OCI-LY3 (cell line): Measurements from ENCODE around the gene ZNF653.
"Not testable (repeated sequence)": the region's sequence is repeated elsewhere in the genome, so short reads cannot be mapped to it uniquely, and the experiment has no call there.

Experiments
- H2AFZ ChIP-seq: fragments of 200-600, 300-600 bp; shearing (Covaris generic); 2 replicates; pipeline ENCODE4 v1.6.0; 2014; ENCODE audit warnings: antibody characterized with exemption, low read depth, low read length
- H3K27ac ChIP-seq: fragments of 200-600, 300-600 bp; sonication (generic); 2 replicates; pipeline ENCODE4 v1.5.1; 2014; ENCODE audit warnings: mild to moderate bottlenecking, low read length, moderate library complexity, mixed read lengths
- H3K27me3 ChIP-seq: fragments of 200-600, 300-600 bp; sonication (generic); 2 replicates; pipeline ENCODE4 v1.6.1; 2014; ENCODE audit warnings: low read depth, low read length, mixed read lengths
- H3K36me3 ChIP-seq: fragments of 200-600, 300-600 bp; sonication (generic); replicated peaks from 2 replicates; pipeline ENCODE3; 2014; ENCODE audit warnings: low read depth, low read length, mixed read lengths
- H3K4me1 ChIP-seq: fragments of 300-600, 200-600 bp; sonication (generic); 2 replicates; pipeline ENCODE4 v1.6.1; 2014; ENCODE audit warnings: low read length, mixed read lengths
- H3K4me2 ChIP-seq: fragments of 200-600, 300-600 bp; sonication (generic); 2 replicates; pipeline ENCODE4 v1.6.1; 2014; ENCODE audit warnings: low read length, mixed read lengths
- H3K4me3 ChIP-seq: fragments of 300-600, 200-600 bp; sonication (generic); 2 replicates; pipeline ENCODE4 v1.5.1; 2014; ENCODE audit warnings: antibody characterized with exemption, mild to moderate bottlenecking, low read length, moderate library complexity
- H3K79me2 ChIP-seq: fragments of 300-600, 200-600 bp; shearing (Covaris generic); 2 replicates; pipeline ENCODE4 v1.6.1; 2014; ENCODE audit warnings: mild to moderate bottlenecking, low read length, mixed read lengths
- H3K9ac ChIP-seq: fragments of 300-600, 200-600 bp; shearing (Covaris generic); 2 replicates; pipeline ENCODE4 v1.6.0; 2014; ENCODE audit warnings: mild to moderate bottlenecking, low read length, moderate library complexity
- H3K9me3 ChIP-seq: fragments of 200-600, 300-600 bp; shearing (Covaris generic); 2 replicates; pipeline ENCODE4 v1.6.1; 2014; ENCODE audit warnings: low read length, mixed read lengths; ENCODE audit not compliant: insufficient read depth
- H4K20me1 ChIP-seq: fragments of 200-600, 300-600 bp; sonication (generic); 2 replicates; pipeline ENCODE4 v1.6.1; 2016; ENCODE audit warnings: low read length, mixed read lengths; ENCODE audit not compliant: insufficient read depth
- CTCF ChIP-seq: fragments of 200-600, 300-600 bp; sonication (generic); IDR thresholded peaks from 2 replicates; pipeline ENCODE4 v1.5.1; 2014; ENCODE audit warnings: antibody characterized with exemption, low read length, low read depth
- EZH2phosphoT487 ChIP-seq: fragments of 200-600 bp; shearing (Covaris generic); IDR thresholded peaks from 2 replicates; pipeline ENCODE4 v1.6.1; 2018; ENCODE audit warnings: antibody characterized with exemption, mixed run types, low read depth

Gene ZNF653

DNA sequence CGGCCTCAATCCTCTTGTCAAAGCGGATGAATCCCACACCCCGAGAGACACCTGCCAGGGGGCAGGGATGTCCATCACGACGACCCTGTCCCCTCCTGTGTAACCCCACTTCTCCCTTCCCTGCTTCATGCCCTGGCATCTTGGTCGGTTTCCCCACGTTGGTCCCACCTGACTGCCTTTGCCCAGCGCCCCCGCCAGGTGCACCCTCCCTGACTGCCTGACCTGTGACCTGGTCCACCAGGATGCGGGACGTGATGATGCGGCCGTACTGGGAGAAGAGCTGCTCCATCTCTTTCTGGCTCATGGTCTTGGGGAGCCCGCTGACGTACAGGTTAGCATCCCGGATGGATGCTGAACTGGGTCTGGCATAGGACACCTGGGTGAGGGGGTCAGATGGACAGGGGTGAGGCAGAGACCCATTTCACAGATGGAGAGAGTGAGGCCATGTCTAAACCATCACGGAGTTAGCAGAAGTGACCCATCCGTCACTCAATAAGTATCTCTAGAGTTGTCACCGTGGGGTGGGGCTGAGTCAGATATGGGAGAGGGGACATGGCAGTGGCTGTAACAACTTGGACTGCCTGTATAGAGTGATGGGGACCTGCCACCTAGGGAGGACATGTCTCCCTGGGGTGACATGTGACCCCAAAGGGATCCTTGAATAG is 47.3 kb downstream of the ZNF653 start:
- Histone ChIP-seq H3K9ac (no peak overlapping the region), H3K36me3 (no peaks in the 10 kb centered on the region), H4K20me1 (no peaks in the 10 kb centered on the region), H2AFZ (no peak overlapping the region), H3K9me3 (no peaks in the 10 kb centered on the region), H3K79me2 (peaks cover 14% of the 10 kb centered on the region), H3K4me3 (no peak overlapping the region), H3K27ac (no peak overlapping the region), H3K4me1 (peaks cover 4% of the 10 kb centered on the region), H3K4me2 (no peak overlapping the region), H3K27me3 (no peaks in the 10 kb centered on the region)
- TF ChIP-seq CTCF, result no peak
- TF ChIP-seq EZH2phosphoT487, result no peak

- no peak overlapping the region for H3K9ac ChIP-seq
- H3K79me2 ChIP-seq, result peaks cover 19% of the 10 kb centered on the region
- H3K9me3 ChIP-seq, result no peaks in the 10 kb centered on the region
- H3K36me3 ChIP-seq, result no peaks in the 10 kb centered on the region
- no peaks in the 10 kb centered on the region for H3K27me3 ChIP-seq
- no peak overlapping the region for H3K4me3 ChIP-seq
- no peak overlapping the region for H3K27ac ChIP-seq
- no peaks in the 10 kb centered on the region for H4K20me1 ChIP-seq
- no peak overlapping the region for H3K4me2 ChIP-seq
- H3K4me1 ChIP-seq, result peaks cover 4% of the 10 kb centered on the region
- no peak overlapping the region for H2AFZ ChIP-seq
- TF ChIP-seq EZH2phosphoT487 (no peak), CTCF (no peak)
These were observed 47.8 kb downstream of the ZNF653 start for GRCh38 chr19:11457831-11458230.

DNA sequence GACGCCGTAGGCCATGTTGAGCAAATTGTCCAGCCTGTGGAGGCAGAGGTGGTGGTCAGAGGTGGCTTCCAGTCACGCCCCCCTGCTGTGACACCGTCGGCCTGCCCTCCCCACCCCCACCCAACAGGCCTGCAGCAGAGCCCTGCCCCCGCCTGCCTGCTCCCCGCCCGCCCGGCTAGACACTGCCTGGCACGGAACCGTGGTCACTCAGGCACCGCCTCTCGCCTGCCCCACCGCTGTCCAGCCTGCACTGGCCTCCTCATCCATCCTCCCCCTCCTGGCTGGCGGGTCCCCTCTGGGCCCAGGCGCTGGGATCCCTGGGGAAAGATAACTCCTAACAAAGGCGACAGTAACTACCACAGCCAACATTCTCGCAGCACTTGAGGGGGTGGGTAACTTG is 48.5 kb downstream of the ZNF653 start:
- Histone ChIP-seq H3K9ac (no peak overlapping the region), H3K4me1 (peaks cover 7% of the 10 kb centered on the region), H3K27ac (no peak overlapping the region), H2AFZ (no peak overlapping the region), H3K79me2 (peaks cover 26% of the 10 kb centered on the region), H4K20me1 (no peaks in the 10 kb centered on the region), H3K9me3 (no peaks in the 10 kb centered on the region), H3K4me2 (no peak overlapping the region), H3K4me3 (no peak overlapping the region), H3K27me3 (no peaks in the 10 kb centered on the region), H3K36me3 (no peaks in the 10 kb centered on the region)
- no peak for TF ChIP-seq CTCF
- TF ChIP-seq EZH2phosphoT487, result no peak

GRCh38 chr19:11456659-11457058 is 49.0 kb downstream of the ZNF653 start:
- H2AFZ ChIP-seq, result no peak overlapping the region
- H3K4me2 ChIP-seq, result no peak overlapping the region
- H3K79me2 ChIP-seq, result peaks cover 26% of the 10 kb centered on the region
- H3K27ac ChIP-seq, result no peak overlapping the region
- no peaks in the 10 kb centered on the region for H3K9me3 ChIP-seq
- H3K36me3 ChIP-seq, result no peaks in the 10 kb centered on the region
- no peak overlapping the region for H3K4me3 ChIP-seq
- no peak overlapping the region for H3K9ac ChIP-seq
- no peaks in the 10 kb centered on the region for H3K27me3 ChIP-seq
- H4K20me1 ChIP-seq, result no peaks in the 10 kb centered on the region
- H3K4me1 ChIP-seq, result peaks cover 11% of the 10 kb centered on the region
- TF ChIP-seq EZH2phosphoT487 (no peak), CTCF (no peak)

DNA sequence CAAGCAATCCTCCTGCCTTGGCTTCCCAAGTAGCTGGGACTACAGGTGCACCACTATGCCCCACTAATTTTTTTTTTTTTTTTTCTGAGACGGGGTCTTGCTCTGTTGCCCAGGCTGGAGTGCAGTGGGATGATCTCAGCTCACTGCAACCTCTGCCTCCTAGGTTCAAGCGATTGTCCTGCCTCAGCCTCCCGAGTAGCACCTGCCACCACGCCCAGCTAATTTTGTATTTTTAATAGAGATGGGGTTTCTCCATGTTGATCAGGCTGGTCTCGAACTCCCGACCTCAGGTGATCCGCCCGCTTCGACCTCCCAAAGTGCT is 50.4 kb downstream of the ZNF653 start:
- not testable (repeated sequence) for H3K36me3 ChIP-seq, H4K20me1 ChIP-seq

More for the DNA sequence above, 50.4 kb downstream of the ZNF653 start:
- H3K4me2 ChIP-seq, H3K9ac ChIP-seq, H3K4me3 ChIP-seq, H2AFZ ChIP-seq, H3K9me3 ChIP-seq, H3K27me3 ChIP-seq, H3K27ac ChIP-seq: not testable (repeated sequence)
- peaks cover 26% of the 10 kb centered on the region for H3K79me2 ChIP-seq
- peaks cover 17% of the 10 kb centered on the region for H3K4me1 ChIP-seq
